HCT116 (cell line): Measurements from ENCODE around the gene CDKN2B-AS1. TPM values are rescaled to one million over a fixed set of nuclear protein-coding genes. Genes with fewer than 3 reads are reported as not detected.

Source experiments
- ATAC-seq: fragments of 200-7000 bp; cut with Tn5 transposase; 2 replicates; pipeline ENCODE4 v1.9.1; 2020; ENCODE audit warnings: mild to moderate bottlenecking, moderate library complexity
- BruUV-seq: library from RNA; stranded (reverse); fragments of 400-500 nt; replicated peaks from 2 replicates; lab custom pipeline; 2021; lab: Mats Ljungman, UMichigan
- CTCF ChIA-PET: fragments of 300-600 bp; sonication (Branson Sonifier 250); formaldehyde crosslinking; loops from one replicate; lab custom pipeline; 2021; ENCODE audit warnings: antibody characterized with exemption; lab: Charles Lee
- POLR2A ChIA-PET: fragments of 300-600, 350-600 bp; sonication (Branson Sonifier 250); formaldehyde crosslinking; loops from one replicate; lab custom pipeline; 2021; ENCODE audit warnings: antibody characterized with exemption; lab: Charles Lee
- RAD21 ChIA-PET, 2 experiments: fragments of 300-600 bp; sonication (Branson Sonifier 250); formaldehyde crosslinking; loops; one replicate each; lab custom pipeline; 2023; ENCODE audit warnings: low total read pairs in 2 of 2; ENCODE audit not compliant: uncharacterized antibody in 2 of 2, unreplicated experiment in 2 of 2, low non-redundant PET in 1 of 2; lab: Charles Lee
- DNase-seq: peaks from one replicate; pipeline ENCODE4 v3.0.0-alpha.2; 2010; ENCODE audit warnings: low read depth, low spot score
- H2AFZ ChIP-seq: fragments of 200-600 bp; shearing (Covaris generic), sonication (generic); 2 replicates; pipeline ENCODE4 v1.6.1; 2017; ENCODE audit warnings: low read depth, mixed run types, mixed read lengths, antibody characterized with exemption, low read length; ENCODE audit not compliant: poor library complexity, severe bottlenecking
- H3K27ac ChIP-seq: 2 replicates; pipeline ENCODE4 v1.5.1; 2012; ENCODE audit warnings: low read depth, low read length
- H3K27me3 ChIP-seq: fragments of 200-600 bp; sonication (generic); 2 replicates; pipeline ENCODE4 v1.6.1; 2016; ENCODE audit warnings: mixed run types, low read length, mixed read lengths; ENCODE audit not compliant: insufficient read depth
- H3K36me3 ChIP-seq, 2 experiments: fragments of 200-500 bp in 1 of 2; fragments of 200-600 bp in 1 of 2; sonication (Bioruptor generic) in 1 of 2; sonication (generic) in 1 of 2; 2 replicates each; pipeline versions ENCODE4 v1.5.1 to v1.6.1; 2014 to 2016; ENCODE audit warnings: low read length in 2 of 2, inconsistent platforms in 1 of 2, mixed read lengths in 1 of 2, mixed run types in 1 of 2; ENCODE audit not compliant: insufficient read depth in 2 of 2, control insufficient read depth in 1 of 2
- H3K4me1 ChIP-seq, 2 experiments: fragments of 200-600 bp in 1 of 2; sonication (generic) in 1 of 2; 2 replicates each; pipeline versions ENCODE4 v1.5.1 to v1.6.1; 2012 to 2017; ENCODE audit warnings: low read length in 2 of 2, inconsistent platforms in 1 of 2, mild to moderate bottlenecking in 1 of 2, mixed read lengths in 1 of 2, mixed run types in 1 of 2, moderate library complexity in 1 of 2; ENCODE audit not compliant: insufficient read depth in 2 of 2, control insufficient read depth in 1 of 2
- H3K4me2 ChIP-seq: fragments of 200-600 bp; sonication (generic); 2 replicates; pipeline ENCODE4 v1.6.1; 2017; ENCODE audit warnings: mixed run types, low read length, mixed read lengths
- H3K4me3 ChIP-seq, 2 experiments: fragments of 200-600 bp in 1 of 2; sonication (generic) in 1 of 2; replicated peaks in 1 of 2; 2 replicates each; pipeline ENCODE4 v1.5.1; 2011 to 2016; ENCODE audit warnings: low read length in 2 of 2, control low read depth in 1 of 2, low read depth in 1 of 2, mild to moderate bottlenecking in 1 of 2, mixed read lengths in 1 of 2, mixed run types in 1 of 2
- H3K79me2 ChIP-seq: fragments of 200-600 bp; sonication (generic); 2 replicates; pipeline ENCODE4 v1.6.1; 2017; ENCODE audit warnings: mild to moderate bottlenecking, mixed run types, low read length, moderate library complexity, mixed read lengths; ENCODE audit not compliant: insufficient read depth
- H3K9ac ChIP-seq: fragments of 200-600 bp; sonication (generic); 2 replicates; pipeline ENCODE4 v1.6.1; 2016; ENCODE audit warnings: low read length, mixed read lengths
- H3K9me2 ChIP-seq: fragments of 200-600 bp; sonication (generic), shearing (Covaris generic); 2 replicates; pipeline ENCODE4 v1.6.1; 2017; ENCODE audit warnings: mixed run types, mild to moderate bottlenecking, moderate library complexity; ENCODE audit not compliant: insufficient read depth
- H3K9me3 ChIP-seq, 2 experiments: fragments of 200-500 bp in 1 of 2; fragments of 200-600 bp in 1 of 2; sonication (Bioruptor generic) in 1 of 2; sonication (generic) in 1 of 2; 2 replicates each; pipeline ENCODE4 v1.6.1; 2014 to 2017; ENCODE audit warnings: low read length in 2 of 2, mixed read lengths in 2 of 2, inconsistent platforms in 1 of 2, low read depth in 1 of 2, mild to moderate bottlenecking in 1 of 2, mixed run types in 1 of 2, moderate library complexity in 1 of 2; ENCODE audit not compliant: control insufficient read depth in 1 of 2, insufficient read depth in 1 of 2
- H4K20me1 ChIP-seq: fragments of 200-600 bp; sonication (generic), shearing (Covaris generic); 2 replicates; pipeline ENCODE4 v1.6.1; 2017; ENCODE audit warnings: mixed run types, mild to moderate bottlenecking, moderate library complexity; ENCODE audit not compliant: insufficient read depth
- ATF3 ChIP-seq: IDR thresholded peaks from 2 replicates; pipeline ENCODE4 v1.6.1; 2012
- CBX3 ChIP-seq: IDR thresholded peaks from 2 replicates; pipeline ENCODE4 v1.6.1; 2012; ENCODE audit warnings: low read depth
- CEBPB ChIP-seq: IDR thresholded peaks from 2 replicates; pipeline ENCODE4 v1.6.1; 2012; ENCODE audit warnings: low read depth
- CTCF ChIP-seq, 3 experiments: fragments of 200-600 bp in 1 of 3; sonication (generic) in 1 of 3; IDR thresholded peaks in 2 of 3; conservative IDR thresholded peaks in 1 of 3; 2 replicates each; pipeline ENCODE4 v1.5.1; 2012 to 2017; ENCODE audit warnings: low read depth in 2 of 3, low read length in 2 of 3, antibody characterized with exemption in 1 of 3, borderline replicate concordance in 1 of 3, control low read depth in 1 of 3, mild to moderate bottlenecking in 1 of 3, mixed read lengths in 1 of 3, mixed run types in 1 of 3, moderate library complexity in 1 of 3; ENCODE audit not compliant: insufficient read depth in 1 of 3
- EGR1 ChIP-seq: IDR thresholded peaks from 2 replicates; pipeline ENCODE4 v1.6.1; 2012; ENCODE audit warnings: low read depth
- ELF1 ChIP-seq: IDR thresholded peaks from 2 replicates; pipeline ENCODE4 v1.6.1; 2012; ENCODE audit warnings: low read depth, borderline replicate concordance
- EZH2 ChIP-seq: fragments of 200-600 bp; sonication (generic); IDR thresholded peaks from 2 replicates; pipeline ENCODE4 v1.6.1; 2017; ENCODE audit warnings: antibody characterized with exemption, mixed run types
- EZH2phosphoT487 ChIP-seq: fragments of 200-600 bp; IDR thresholded peaks from 2 replicates; pipeline ENCODE4 v1.6.1; 2018; ENCODE audit warnings: antibody characterized with exemption, borderline replicate concordance
- JUND ChIP-seq: IDR thresholded peaks from 2 replicates; pipeline ENCODE4 v1.6.1; 2012
- POLR2AphosphoS5 ChIP-seq: IDR thresholded peaks from 2 replicates; pipeline ENCODE4 v1.6.1; 2011; ENCODE audit warnings: mild to moderate bottlenecking, low read depth, low read length, moderate library complexity
- RAD21 ChIP-seq: IDR thresholded peaks from 2 replicates; pipeline ENCODE4 v1.6.1; 2012; ENCODE audit warnings: low read depth, mild to moderate bottlenecking
- REST ChIP-seq: IDR thresholded peaks from 2 replicates; pipeline ENCODE4 v1.6.1; 2012; ENCODE audit warnings: low read depth
- SIN3A ChIP-seq: IDR thresholded peaks from 2 replicates; pipeline ENCODE4 v1.6.1; 2012; ENCODE audit warnings: low read depth
- SP1 ChIP-seq: IDR thresholded peaks from 2 replicates; pipeline ENCODE4 v1.6.1; 2012; ENCODE audit warnings: low read depth
- SRF ChIP-seq: IDR thresholded peaks from 2 replicates; pipeline ENCODE4 v1.6.1; 2012; ENCODE audit warnings: low read depth
- YY1 ChIP-seq: IDR thresholded peaks from 2 replicates; pipeline ENCODE4 v1.6.1; 2011; ENCODE audit warnings: low read length, low read depth, moderate library complexity, mild to moderate bottlenecking; ENCODE audit not compliant: insufficient replicate concordance; ENCODE audit errors: extremely low read depth
- ZBTB33 ChIP-seq: IDR thresholded peaks from 2 replicates; pipeline ENCODE4 v1.6.1; 2011; ENCODE audit warnings: mild to moderate bottlenecking, low read length, moderate library complexity; ENCODE audit not compliant: insufficient replicate concordance; ENCODE audit errors: extremely low read depth
- ZFX ChIP-seq: fragments of 450-650 bp; IDR thresholded peaks from 2 replicates; pipeline ENCODE4 v1.6.1; 2017
- intact Hi-C: fragments of 100-400 bp; cut with micrococcal nuclease; formaldehyde crosslinking; loops from 2 replicates; pipeline ENCODE4 v1.10.0; 2022
- total RNA-seq: library from RNA; stranded (reverse); gene quantifications from one replicate; pipeline ENCODE4 v1.2.1, GENCODE V29; 2021; ENCODE audit not compliant: unreplicated experiment

The CDKN2B-AS1 gene
- total RNA-seq, 1 experiment from 2014 or later, result 1.7 TPM

- ChIA-PET RAD21 (interaction anchor here (0.7 to 1.8 kb wide), 6 partner anchors 31 to 235 kb away, joined by 3 to 6 read pairs (median 4); no protein-coding TSS in a partner anchor), POLR2A (interaction anchor here (0.7 to 2.1 kb wide), 27 partner anchors 9 to 329 kb away, joined by 3 to 10 read pairs (median 3); partner anchors contain the start of genes CDKN2A and CDKN2B-AS1), CTCF (interaction anchor here (0.8 to 3.1 kb wide), 37 partner anchors 9 to 826 kb away, joined by 3 to 41 read pairs (median 5); partner anchors contain the start of genes CDKN2A and CDKN2B-AS1)
- Histone ChIP-seq H3K9ac (peak within 1 kb of the TSS; percentile 70), H4K20me1 (no peaks in the 10 kb centered on the region), H2AFZ (peak within 1 kb of the TSS; percentile 60), H3K4me1 (peaks cover 5 to 6% of the 10 kb centered on the region in 2 experiments; a peak in 3 of 4 replicates), H3K9me3 (no peaks in the 10 kb centered on the region), H3K79me2 (peaks cover 7% of the 10 kb centered on the region; the same call in 1 of the 2 replicates), H3K9me2 (no peaks in the 10 kb centered on the region), H3K36me3 (no peaks in the 10 kb centered on the region), H3K27ac (peak within 1 kb of the TSS; percentile 61), H3K4me3 (peak within 1 kb of the TSS; percentile 71 to 80), H3K27me3 (no peaks in the 10 kb centered on the region), H3K4me2 (peak within 1 kb of the TSS; percentile 99)
- no TSS peak for BruUV-seq
- DNase-seq, result peak; percentile 80
- intact Hi-C loops, result loop anchor here (1.0 to 5.0 kb wide), 6 partner anchors 33 to 228 kb away; no protein-coding TSS in a partner anchor
- peak; percentile 89 for ATAC-seq
- TF ChIP-seq SIN3A (peak; percentile 63), SRF (no peak; the same call in 1 of the 2 replicates), ATF3 (no peak; the same call in 1 of the 2 replicates), EGR1 (0 out of 2 replicates have a peak, but pooled peaks have one; percentile 8), CBX3 (peak; percentile 82), RAD21 (peak; percentile 77), SP1 (no peak; the same call in 1 of the 2 replicates), JUND (no peak), EZH2 (no peak), EZH2phosphoT487 (no peak), CTCF (IDR thresholded peaks at IDR 0.05 in 2 of 3, conservative IDR thresholded peaks at IDR 0.05 in 1 of 3; ENCODE audit: borderline replicate concordance in 1 of 3, insufficient read depth in 1 of 3, low read depth in 2 of 3, low read length in 2 of 3) (peak; percentile 82 to 98 (median 90)), ZBTB33 (no peak), REST (no peak), ELF1 (no peak), POLR2AphosphoS5 (peak; percentile 90), ZFX (0 out of 2 replicates have a peak, but pooled peaks have one; percentile 13), CEBPB (no peak), YY1 (peak; percentile 66)
These were observed 14.3 kb downstream of the CDKN2B-AS1 start, which contains the start of gene CDKN2B for GRCh38 chr9:22008717-22009505. Gene CDKN2B, minus strand, starts transcription at chr9:22009305. Its CDS starts 352 bp downstream, at chr9:22008953.
